ENCODE measurements around the gene FCER1G.

DNA sequence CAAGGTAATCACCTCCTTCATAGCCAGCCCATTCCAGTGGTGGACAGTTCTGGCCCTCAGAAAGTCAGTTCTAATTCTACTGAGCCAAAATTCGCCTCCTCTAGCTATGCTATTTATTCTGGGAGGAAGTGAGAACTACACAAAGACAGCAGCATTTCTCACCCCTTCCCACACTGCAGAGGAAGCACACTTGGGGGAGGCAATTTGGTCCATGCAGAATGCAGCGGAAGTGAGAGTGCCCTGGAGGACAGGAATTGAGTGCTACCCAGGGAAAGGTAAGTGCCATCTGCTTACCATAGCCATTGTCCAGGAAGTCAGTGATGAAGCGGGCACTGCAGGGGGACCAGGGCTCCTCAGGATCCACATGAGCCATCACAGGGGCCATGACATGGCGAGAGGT is 19.9 kb upstream of the FCER1G start:
- TF ChIP-seq POLR2A (IDR thresholded peaks at IDR 0.05; ENCODE audit: extremely low read depth, insufficient read length): no peak
- no peak for TF ChIP-seq CTCF (IDR thresholded peaks at IDR 0.05; ENCODE audit: low read depth, low read length)
